Osteoblast (primary cell): ENCODE measurements around the gene ZNF536. TPM values are rescaled to one million over a fixed set of nuclear protein-coding genes. Genes with fewer than 3 reads are reported as not detected.

Experiments used
- DNase-seq: peaks from one replicate; pipeline ENCODE4 v3.0.0; 2011; ENCODE audit warnings: low spot score, mixed read lengths; ENCODE audit not compliant: insufficient read length; ENCODE audit errors: missing footprints
- H2AFZ ChIP-seq: 2 replicates; pipeline ENCODE4 v1.6.0; 2011; ENCODE audit warnings: mild to moderate bottlenecking, low read length
- H3K27ac ChIP-seq: 2 replicates; pipeline ENCODE4 v1.5.1; 2011; ENCODE audit warnings: mild to moderate bottlenecking, low read depth, low read length, moderate library complexity
- H3K27me3 ChIP-seq: 2 replicates; pipeline ENCODE4 v1.6.0; 2012; ENCODE audit warnings: mild to moderate bottlenecking, control low read depth, inconsistent platforms, low read length, moderate library complexity; ENCODE audit not compliant: insufficient read depth
- H3K36me3 ChIP-seq: 2 replicates; pipeline ENCODE4 v1.5.1; 2011; ENCODE audit warnings: mild to moderate bottlenecking, low read length, control low read depth, moderate library complexity; ENCODE audit not compliant: insufficient read depth
- H3K4me1 ChIP-seq: 2 replicates; pipeline ENCODE4 v1.5.1; 2011; ENCODE audit warnings: mild to moderate bottlenecking, low read length, control low read depth, moderate library complexity; ENCODE audit not compliant: insufficient read depth
- H3K4me2 ChIP-seq: 2 replicates; pipeline ENCODE4 v1.6.0; 2011; ENCODE audit warnings: mild to moderate bottlenecking, low read length; ENCODE audit not compliant: insufficient read depth
- H3K4me3 ChIP-seq: fragments of 200-600 bp; sonication (generic); 3 replicates; pipeline ENCODE4 v1.5.1; 2012; ENCODE audit warnings: mild to moderate bottlenecking, low read length, inconsistent platforms; ENCODE audit not compliant: insufficient read depth
- H3K79me2 ChIP-seq: 2 replicates; pipeline ENCODE4 v1.6.0; 2012; ENCODE audit warnings: mild to moderate bottlenecking, low read length, control low read depth, inconsistent platforms; ENCODE audit not compliant: insufficient read depth
- H3K9me3 ChIP-seq: 2 replicates; pipeline ENCODE4 v1.5.1; 2011; ENCODE audit warnings: low read depth, low read length, control low read depth
- H4K20me1 ChIP-seq: 2 replicates; pipeline ENCODE4 v1.6.0; 2012; ENCODE audit warnings: mild to moderate bottlenecking, low read length, control low read depth; ENCODE audit not compliant: insufficient read depth
- total RNA-seq: library from RNA; depleted of rRNA; stranded (reverse); fragments of >200 nt; gene quantifications from 2 replicates; pipeline ENCODE4 v1.2.3, GENCODE V29; 2012
- TF ChIP-seq, protein P1 (sequence below): IDR thresholded peaks from 2 replicates; pipeline ENCODE4 v1.5.1; 2011; ENCODE audit warnings: mild to moderate bottlenecking, low read depth, low read length, moderate library complexity; ENCODE audit errors: extremely low read depth

Gene ZNF536
- total RNA-seq, 1 donor: not detected

DNA sequence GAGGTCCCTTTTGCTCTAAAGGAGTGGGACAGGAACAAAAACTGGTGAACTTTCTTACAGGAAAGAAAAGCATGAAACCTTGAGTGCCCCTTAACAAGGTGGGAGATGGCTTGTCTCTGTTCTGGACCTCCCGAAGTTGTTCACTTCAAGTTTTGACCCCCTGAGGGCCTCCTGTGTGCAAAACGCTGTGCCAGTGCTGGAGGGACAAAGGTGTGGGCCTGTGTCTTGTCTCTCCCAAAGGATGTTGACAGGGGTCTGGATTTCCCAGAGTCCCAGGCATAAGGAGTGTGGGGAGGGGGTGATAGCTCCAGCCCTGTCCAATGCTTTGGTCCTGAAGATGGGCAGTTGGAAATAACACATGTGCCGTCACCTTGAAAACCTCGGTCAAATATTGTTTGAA lies 6.5 kb downstream of the ZNF536 start:
- Histone ChIP-seq H3K27ac (no peak overlapping the region), H3K36me3 (no peaks in the 10 kb centered on the region), H3K4me3 (no peak overlapping the region), H3K79me2 (no peaks in the 10 kb centered on the region), H3K4me2 (no peak overlapping the region), H2AFZ (no peak overlapping the region), H4K20me1 (no peaks in the 10 kb centered on the region), H3K27me3 (no peaks in the 10 kb centered on the region), H3K9me3 (no peaks in the 10 kb centered on the region), H3K4me1 (no peaks in the 10 kb centered on the region)
- TF ChIP-seq, protein P1, sequence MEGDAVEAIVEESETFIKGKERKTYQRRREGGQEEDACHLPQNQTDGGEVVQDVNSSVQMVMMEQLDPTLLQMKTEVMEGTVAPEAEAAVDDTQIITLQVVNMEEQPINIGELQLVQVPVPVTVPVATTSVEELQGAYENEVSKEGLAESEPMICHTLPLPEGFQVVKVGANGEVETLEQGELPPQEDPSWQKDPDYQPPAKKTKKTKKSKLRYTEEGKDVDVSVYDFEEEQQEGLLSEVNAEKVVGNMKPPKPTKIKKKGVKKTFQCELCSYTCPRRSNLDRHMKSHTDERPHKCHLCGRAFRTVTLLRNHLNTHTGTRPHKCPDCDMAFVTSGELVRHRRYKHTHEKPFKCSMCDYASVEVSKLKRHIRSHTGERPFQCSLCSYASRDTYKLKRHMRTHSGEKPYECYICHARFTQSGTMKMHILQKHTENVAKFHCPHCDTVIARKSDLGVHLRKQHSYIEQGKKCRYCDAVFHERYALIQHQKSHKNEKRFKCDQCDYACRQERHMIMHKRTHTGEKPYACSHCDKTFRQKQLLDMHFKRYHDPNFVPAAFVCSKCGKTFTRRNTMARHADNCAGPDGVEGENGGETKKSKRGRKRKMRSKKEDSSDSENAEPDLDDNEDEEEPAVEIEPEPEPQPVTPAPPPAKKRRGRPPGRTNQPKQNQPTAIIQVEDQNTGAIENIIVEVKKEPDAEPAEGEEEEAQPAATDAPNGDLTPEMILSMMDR: no peak
- no peak for DNase-seq

DNA sequence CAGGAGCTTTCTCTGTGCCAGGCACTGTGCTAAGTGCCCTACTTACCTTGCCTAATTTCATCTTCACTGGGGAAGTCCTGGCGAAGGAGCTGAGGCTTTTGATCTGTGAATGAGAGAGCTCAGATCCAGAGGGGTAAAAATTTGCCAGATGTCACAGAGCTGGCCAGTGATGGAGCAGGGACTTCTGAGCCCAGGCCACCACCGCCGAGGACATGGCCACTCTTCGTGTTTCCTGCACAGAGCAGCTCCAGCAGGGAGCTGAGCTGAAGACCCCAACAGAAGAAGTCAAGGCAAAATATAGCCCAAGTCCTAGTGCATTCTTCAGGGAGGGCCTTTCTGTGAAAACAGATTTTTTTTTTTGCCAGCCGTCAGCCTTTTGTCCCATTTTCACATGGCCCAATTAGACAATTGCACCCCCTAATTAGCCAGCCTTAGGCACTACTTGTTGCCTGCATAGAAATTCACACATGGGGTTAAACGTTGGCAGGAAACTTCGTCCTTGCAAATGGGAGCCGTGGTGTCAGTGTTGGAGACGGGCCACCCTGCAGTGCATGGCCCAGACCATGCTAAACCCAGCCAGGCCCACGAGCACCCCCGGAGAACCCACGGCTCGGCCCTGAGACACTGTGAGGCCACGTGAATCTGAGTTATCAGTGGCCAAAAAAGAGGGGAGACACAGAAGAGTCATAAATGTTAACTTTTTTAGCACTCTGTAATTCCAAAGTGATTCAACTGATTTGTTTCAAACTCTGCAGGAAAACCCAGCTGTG lies 7.8 kb downstream of the ZNF536 start:
- Histone ChIP-seq H3K79me2 (no peaks in the 10 kb centered on the region), H3K4me3 (no peak overlapping the region), H3K36me3 (no peaks in the 10 kb centered on the region), H3K4me1 (no peaks in the 10 kb centered on the region), H4K20me1 (no peaks in the 10 kb centered on the region), H3K4me2 (no peak overlapping the region), H3K27me3 (no peaks in the 10 kb centered on the region), H3K27ac (no peak overlapping the region), H2AFZ (no peak overlapping the region), H3K9me3 (no peaks in the 10 kb centered on the region)
- DNase-seq: no peak
- TF ChIP-seq, protein P1: no peak

DNA sequence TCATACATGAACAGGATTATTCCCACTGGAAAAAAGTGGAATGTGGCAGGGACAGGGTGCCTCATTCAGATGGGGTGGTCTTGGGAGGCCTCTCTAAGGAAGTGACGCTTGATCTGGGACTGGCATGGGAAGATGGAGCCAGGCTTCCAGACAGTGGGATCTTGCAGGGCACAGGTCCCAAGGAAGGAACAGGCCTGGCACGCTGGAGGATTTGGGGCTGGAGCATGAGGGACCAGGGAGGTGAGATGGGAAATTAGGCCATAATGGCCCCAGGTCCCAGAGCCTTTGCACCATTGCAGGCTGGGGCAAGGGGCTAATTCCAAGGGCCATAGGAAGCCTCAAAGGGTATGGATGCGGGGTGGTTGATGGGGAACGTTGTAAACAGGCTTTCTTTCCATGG lies 9.2 kb downstream of the ZNF536 start:
- H3K4me2 ChIP-seq: no peak overlapping the region
- no peaks in the 10 kb centered on the region for H3K79me2 ChIP-seq
- no peak overlapping the region for H3K4me3 ChIP-seq
- DNase-seq: no peak
- H3K4me1 ChIP-seq: no peaks in the 10 kb centered on the region
- H4K20me1 ChIP-seq: no peaks in the 10 kb centered on the region
- H3K27me3 ChIP-seq: no peaks in the 10 kb centered on the region
- no peaks in the 10 kb centered on the region for H3K36me3 ChIP-seq
- H3K27ac ChIP-seq: no peak overlapping the region
- H3K9me3 ChIP-seq: no peaks in the 10 kb centered on the region
- TF ChIP-seq, protein P1: no peak
- H2AFZ ChIP-seq: no peak overlapping the region

DNA sequence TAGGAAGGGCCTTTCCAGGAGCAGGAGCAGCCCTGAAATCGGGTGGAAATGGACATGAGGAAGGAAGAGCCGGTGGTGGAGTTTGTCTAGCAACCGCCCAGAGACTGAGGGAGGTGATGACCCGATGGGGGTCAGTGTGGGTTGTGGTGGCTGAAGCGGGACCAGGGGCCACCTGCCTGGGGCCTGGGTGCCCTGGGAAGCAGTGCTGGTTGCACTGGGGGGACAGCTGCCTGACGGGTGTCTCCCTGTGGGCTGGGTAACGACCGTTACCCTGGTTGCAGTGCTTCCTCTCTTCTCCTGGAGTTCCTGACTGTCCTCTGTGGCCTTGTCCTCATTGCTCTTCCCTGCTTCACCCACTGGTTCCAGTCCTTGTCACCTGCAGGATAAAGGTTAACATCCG lies 13.0 kb downstream of the ZNF536 start:
- no peaks in the 10 kb centered on the region for H3K36me3 ChIP-seq
- H3K27ac ChIP-seq: no peak overlapping the region
- no peak overlapping the region for H2AFZ ChIP-seq
- H3K79me2 ChIP-seq: no peaks in the 10 kb centered on the region
- H3K4me3 ChIP-seq: no peak overlapping the region
- DNase-seq: no peak
- no peaks in the 10 kb centered on the region for H3K27me3 ChIP-seq
- no peaks in the 10 kb centered on the region for H3K4me1 ChIP-seq
- no peak overlapping the region for H3K4me2 ChIP-seq
- TF ChIP-seq, protein P1: no peak
- H4K20me1 ChIP-seq: no peaks in the 10 kb centered on the region
- no peaks in the 10 kb centered on the region for H3K9me3 ChIP-seq
